WTC11 (cell line): ENCODE data around the gene OPRL1. TPM values are rescaled to one million over a fixed set of nuclear protein-coding genes. Genes with fewer than 3 reads are reported as not detected.

Source experiments
- ATAC-seq: fragments of 200-7000 bp; cut with Tn5 transposase; 2 replicates; pipeline ENCODE4 v1.10.0; 2021; ENCODE audit warnings: mild to moderate bottlenecking, moderate library complexity
- CTCF ChIA-PET: fragments of 300-600 bp; sonication (Branson Sonifier 250); formaldehyde crosslinking; loops from one replicate; lab custom pipeline; 2021; ENCODE audit warnings: antibody characterized with exemption; lab: Charles Lee
- POLR2A ChIA-PET: fragments of 350-600 bp; sonication (Branson Sonifier 250); formaldehyde crosslinking; loops from one replicate; lab custom pipeline; 2021; ENCODE audit warnings: antibody characterized with exemption; lab: Charles Lee
- DNase-seq: peaks from one replicate; pipeline ENCODE4 v3.0.0; 2021; ENCODE audit warnings: low spot score
- H3K27ac Mint-ChIP-seq: 2 replicates; pipeline ENCODE4 v1.8.0; 2021; ENCODE audit warnings: mixed read lengths
- H3K27me3 Mint-ChIP-seq: 2 replicates; pipeline ENCODE4 v1.8.0; 2021; ENCODE audit warnings: low read depth, mild to moderate bottlenecking, moderate library complexity, mixed read lengths
- H3K36me3 Mint-ChIP-seq: 2 replicates; pipeline ENCODE4 v1.8.0; 2021; ENCODE audit warnings: mixed read lengths
- H3K4me1 Mint-ChIP-seq: 2 replicates; pipeline ENCODE4 v1.8.0; 2022; ENCODE audit warnings: mixed read lengths
- H3K4me3 Mint-ChIP-seq: 2 replicates; pipeline ENCODE4 v1.8.0; 2021; ENCODE audit warnings: mild to moderate bottlenecking, moderate library complexity, mixed read lengths
- H3K9me3 Mint-ChIP-seq: 2 replicates; pipeline ENCODE4 v1.8.0; 2021; ENCODE audit warnings: mixed read lengths
- AFF4 ChIP-seq: sonication (generic); formaldehyde crosslinking; IDR thresholded peaks from 2 replicates; pipeline ENCODE4 v1.8.1; 2023; ENCODE audit warnings: mild to moderate bottlenecking, missing genetic modification reagents, borderline replicate concordance
- ATF1 ChIP-seq: sonication (generic); formaldehyde crosslinking; IDR thresholded peaks from 2 replicates; pipeline ENCODE4 v1.8.1; 2023; ENCODE audit warnings: mild to moderate bottlenecking, moderate library complexity, missing genetic modification reagents
- ERG ChIP-seq: fragments of 250-450 bp; sonication (Bioruptor Pico); IDR thresholded peaks from 2 replicates; pipeline ENCODE4 v1.8.0; 2021; ENCODE audit warnings: mild to moderate bottlenecking
- ESRRA ChIP-seq: sonication (generic); formaldehyde crosslinking; IDR thresholded peaks from 2 replicates; pipeline ENCODE4 v1.8.1; 2022; ENCODE audit warnings: mild to moderate bottlenecking, missing genetic modification reagents, borderline replicate concordance
- FOXJ3 ChIP-seq: sonication (generic); formaldehyde crosslinking; IDR thresholded peaks from 2 replicates; pipeline ENCODE4 v1.9.0; 2021; ENCODE audit warnings: missing genetic modification reagents, mild to moderate bottlenecking, borderline replicate concordance
- FOXK1 ChIP-seq: sonication (generic); formaldehyde crosslinking; IDR thresholded peaks from 2 replicates; pipeline ENCODE4 v1.8.0; 2022; ENCODE audit warnings: mild to moderate bottlenecking, moderate library complexity, missing genetic modification reagents
- HMGA2 ChIP-seq: fragments of 250-450 bp; sonication (Bioruptor Pico); IDR thresholded peaks from 2 replicates; pipeline ENCODE4 v1.4.0; 2021; ENCODE audit warnings: mild to moderate bottlenecking, moderate library complexity
- NFATC4 ChIP-seq: fragments of 250-450 bp; sonication (Bioruptor Pico); IDR thresholded peaks from 2 replicates; pipeline ENCODE4 v1.9.0; 2021; ENCODE audit warnings: mild to moderate bottlenecking
- NFE2L1 ChIP-seq: sonication (generic); formaldehyde crosslinking; IDR thresholded peaks from 2 replicates; pipeline ENCODE4 v1.8.1; 2023; ENCODE audit warnings: missing genetic modification reagents
- NR3C1 ChIP-seq: sonication (generic); formaldehyde crosslinking; conservative IDR thresholded peaks from 2 replicates; pipeline ENCODE4 v1.8.1; 2023; ENCODE audit warnings: low read depth, mild to moderate bottlenecking, missing genetic modification reagents
- RORB ChIP-seq: fragments of 250-450 bp; sonication (Bioruptor Pico); IDR thresholded peaks from 2 replicates; pipeline ENCODE4 v1.9.0; 2021; ENCODE audit warnings: mild to moderate bottlenecking
- SOX15 ChIP-seq: fragments of 250-450 bp; sonication (Bioruptor Pico); IDR thresholded peaks from 2 replicates; pipeline ENCODE4 v1.9.0; 2021; ENCODE audit warnings: mild to moderate bottlenecking
- TP53 ChIP-seq: sonication (generic); formaldehyde crosslinking; IDR thresholded peaks from 2 replicates; pipeline ENCODE4 v1.8.1; 2023; ENCODE audit warnings: mild to moderate bottlenecking, missing genetic modification reagents
- ZNF138 ChIP-seq: sonication (generic); formaldehyde crosslinking; conservative IDR thresholded peaks from 2 replicates; pipeline ENCODE4 v1.8.1; 2022; ENCODE audit warnings: mild to moderate bottlenecking, moderate library complexity, missing genetic modification reagents
- ZSCAN18 ChIP-seq: fragments of 250-450 bp; sonication (Bioruptor Pico); IDR thresholded peaks from 2 replicates; pipeline ENCODE4 v2.1.2; 2022; ENCODE audit warnings: mild to moderate bottlenecking, moderate library complexity
- total RNA-seq: library from RNA; stranded (reverse); gene quantifications from 3 replicates; pipeline ENCODE4 v1.2.3, GENCODE V29; 2021
- TF ChIP-seq, protein P1 (sequence below): fragments of 250-450 bp; sonication (Bioruptor Pico); IDR thresholded peaks from 2 replicates; pipeline ENCODE4 v1.9.0; 2021; ENCODE audit warnings: mild to moderate bottlenecking
- TF ChIP-seq, protein P2 (sequence below): fragments of 250-450 bp; sonication (Bioruptor Pico); conservative IDR thresholded peaks from 2 replicates; pipeline ENCODE4 v1.9.0; 2021; ENCODE audit warnings: mild to moderate bottlenecking

OPRL1 gene
- total RNA-seq, 1 experiment from 2014 or later: 2.0 TPM

GRCh38 chr20:64074184-64074789 is 5.6 kb upstream of the OPRL1 start (continued):
- TF ChIP-seq ZSCAN18 (CRISPR knock-in tag): no peak
- no peak for TF ChIP-seq ESRRA
- no peak for TF ChIP-seq SOX15
- no peak for TF ChIP-seq AFF4 (CRISPR knock-in tag)
- no peak for TF ChIP-seq NFE2L1 (CRISPR knock-in tag)
- TF ChIP-seq FOXJ3: no peak
- TF ChIP-seq HMGA2 (CRISPR knock-in tag): no peak
- TF ChIP-seq RORB (CRISPR knock-in tag): no peak

GRCh38 chr20:64074963-64075362 is 4.9 kb upstream of the OPRL1 start:
- CTCF ChIA-PET: interaction anchor here (0.7 to 0.9 kb wide), 2 partner anchors 9 to 45 kb away, joined by 3 read pairs; no protein-coding TSS in a partner anchor
- TF ChIP-seq TP53: no peak
- no peak for TF ChIP-seq NFATC4 (CRISPR knock-in tag)
- TF ChIP-seq NR3C1: no peak
- no peak for TF ChIP-seq ERG (CRISPR knock-in tag)
- TF ChIP-seq ZNF138: no peak
- no peak for TF ChIP-seq ATF1 (CRISPR knock-in tag)
- TF ChIP-seq, protein P1, sequence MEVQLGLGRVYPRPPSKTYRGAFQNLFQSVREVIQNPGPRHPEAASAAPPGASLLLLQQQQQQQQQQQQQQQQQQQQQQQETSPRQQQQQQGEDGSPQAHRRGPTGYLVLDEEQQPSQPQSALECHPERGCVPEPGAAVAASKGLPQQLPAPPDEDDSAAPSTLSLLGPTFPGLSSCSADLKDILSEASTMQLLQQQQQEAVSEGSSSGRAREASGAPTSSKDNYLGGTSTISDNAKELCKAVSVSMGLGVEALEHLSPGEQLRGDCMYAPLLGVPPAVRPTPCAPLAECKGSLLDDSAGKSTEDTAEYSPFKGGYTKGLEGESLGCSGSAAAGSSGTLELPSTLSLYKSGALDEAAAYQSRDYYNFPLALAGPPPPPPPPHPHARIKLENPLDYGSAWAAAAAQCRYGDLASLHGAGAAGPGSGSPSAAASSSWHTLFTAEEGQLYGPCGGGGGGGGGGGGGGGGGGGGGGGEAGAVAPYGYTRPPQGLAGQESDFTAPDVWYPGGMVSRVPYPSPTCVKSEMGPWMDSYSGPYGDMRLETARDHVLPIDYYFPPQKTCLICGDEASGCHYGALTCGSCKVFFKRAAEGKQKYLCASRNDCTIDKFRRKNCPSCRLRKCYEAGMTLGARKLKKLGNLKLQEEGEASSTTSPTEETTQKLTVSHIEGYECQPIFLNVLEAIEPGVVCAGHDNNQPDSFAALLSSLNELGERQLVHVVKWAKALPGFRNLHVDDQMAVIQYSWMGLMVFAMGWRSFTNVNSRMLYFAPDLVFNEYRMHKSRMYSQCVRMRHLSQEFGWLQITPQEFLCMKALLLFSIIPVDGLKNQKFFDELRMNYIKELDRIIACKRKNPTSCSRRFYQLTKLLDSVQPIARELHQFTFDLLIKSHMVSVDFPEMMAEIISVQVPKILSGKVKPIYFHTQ: no peak
- TF ChIP-seq, all 79 proteins: peak for 0
- H3K4me3 Mint-ChIP-seq: no peak overlapping the region
- POLR2A ChIA-PET: no interaction called here
- peaks cover 9% of the 10 kb centered on the region for H3K4me1 Mint-ChIP-seq
- ATAC-seq (no peak), DNase-seq (no peak)
- H3K27me3 Mint-ChIP-seq: no peaks in the 10 kb centered on the region; the same call in 1 of the 2 replicates
- no peaks in the 10 kb centered on the region for H3K9me3 Mint-ChIP-seq
- H3K27ac Mint-ChIP-seq: no peak overlapping the region
- no peaks in the 10 kb centered on the region for H3K36me3 Mint-ChIP-seq

DNA sequence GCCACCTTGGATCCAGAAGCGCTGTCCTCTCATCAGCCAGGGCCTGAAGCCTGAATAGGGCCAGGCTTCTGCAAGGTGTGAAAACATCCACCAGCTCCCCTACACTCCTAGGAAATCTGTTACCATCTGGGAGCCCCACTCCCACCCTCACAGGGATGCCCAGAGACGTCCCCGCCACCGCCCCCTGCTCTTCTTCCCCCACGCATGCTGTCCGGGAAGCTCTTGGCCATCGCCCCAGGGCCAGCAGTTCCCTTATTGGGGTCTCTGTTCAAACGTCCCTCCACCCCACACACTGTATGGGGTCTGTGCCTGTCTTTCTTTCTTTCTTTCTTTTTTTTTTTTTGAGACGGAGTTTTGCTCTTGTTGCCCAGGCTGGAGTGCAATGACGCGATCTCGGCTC is 4.3 kb upstream of the OPRL1 start:
- H3K4me3 Mint-ChIP-seq: no peak overlapping the region
- peaks cover 6% of the 10 kb centered on the region for H3K27me3 Mint-ChIP-seq
- H3K9me3 Mint-ChIP-seq: no peaks in the 10 kb centered on the region
- ATAC-seq (no peak), DNase-seq (no peak)
- H3K4me1 Mint-ChIP-seq: peaks cover 9% of the 10 kb centered on the region
- POLR2A ChIA-PET: no interaction called here
- no peak overlapping the region for H3K27ac Mint-ChIP-seq
- CTCF ChIA-PET: interaction anchor here (0.6 to 0.9 kb wide), 3 partner anchors 8 to 134 kb away, joined by 3 read pairs; no protein-coding TSS in a partner anchor
- H3K36me3 Mint-ChIP-seq: no peaks in the 10 kb centered on the region
- TF ChIP-seq FOXK1 (CRISPR knock-in tag) (no peak), AFF4 (CRISPR knock-in tag) (no peak)
- TF ChIP-seq, protein P2, sequence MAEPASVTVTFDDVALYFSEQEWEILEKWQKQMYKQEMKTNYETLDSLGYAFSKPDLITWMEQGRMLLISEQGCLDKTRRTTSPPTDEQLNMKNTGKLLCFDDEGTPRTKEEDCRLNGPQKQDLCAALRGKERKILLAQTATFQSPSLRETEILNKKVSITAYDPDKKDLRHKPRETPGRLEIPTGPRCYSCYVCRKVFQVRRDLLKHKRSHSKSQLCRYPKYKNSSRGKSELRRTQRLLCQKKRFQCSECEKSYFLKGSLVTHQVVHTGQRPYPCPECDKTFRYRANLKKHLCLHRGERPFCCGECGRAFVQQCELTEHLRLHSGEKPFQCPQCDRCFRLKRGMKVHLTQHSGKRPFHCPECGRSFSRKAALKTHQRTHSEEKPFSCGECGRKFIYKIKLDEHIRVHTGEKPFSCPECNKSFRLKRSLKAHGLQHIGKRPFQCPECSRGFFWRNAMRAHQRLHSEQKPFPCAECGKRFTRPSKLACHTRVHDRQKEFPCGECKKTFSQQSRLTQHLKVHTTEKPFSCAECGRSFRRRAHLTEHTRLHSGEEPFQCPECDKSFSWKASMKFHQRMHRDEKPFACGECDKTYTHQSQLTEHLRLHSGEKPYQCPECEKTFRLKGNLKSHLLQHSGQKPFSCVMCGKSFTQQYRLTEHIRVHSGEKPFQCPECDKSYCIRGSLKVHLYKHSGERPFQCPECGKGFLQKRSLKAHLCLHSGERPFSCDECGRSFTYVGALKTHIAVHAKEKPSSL (CRISPR knock-in tag): no peak
